Nephron progenitor cell (in vitro differentiated cells): ENCODE data around the gene C19orf81.

Source experiments
- DNase-seq: peaks from one replicate; pipeline ENCODE4 v3.0.0; 2021
- H3K27ac Mint-ChIP-seq: 2 replicates; pipeline ENCODE4 v1.8.0; 2021; ENCODE audit warnings: mild to moderate bottlenecking, moderate library complexity, mixed read lengths
- H3K27me3 Mint-ChIP-seq: 2 replicates; pipeline ENCODE4 v1.8.0; 2021; ENCODE audit warnings: mild to moderate bottlenecking, low read depth, mixed read lengths; ENCODE audit not compliant: poor library complexity
- H3K36me3 Mint-ChIP-seq: 2 replicates; pipeline ENCODE4 v1.8.0; 2021; ENCODE audit warnings: low read depth, mixed read lengths
- H3K4me1 Mint-ChIP-seq: 2 replicates; pipeline ENCODE4 v1.8.0; 2021; ENCODE audit warnings: mixed read lengths
- H3K4me3 Mint-ChIP-seq: 2 replicates; pipeline ENCODE4 v1.8.0; 2021; ENCODE audit warnings: mild to moderate bottlenecking, moderate library complexity, mixed read lengths
- H3K9me3 Mint-ChIP-seq: 2 replicates; pipeline ENCODE4 v1.8.0; 2021; ENCODE audit warnings: mild to moderate bottlenecking, moderate library complexity, mixed read lengths
- TF ChIP-seq, protein P1 (sequence below): fragments of 200-600 bp; sonication (generic); IDR thresholded peaks from 2 replicates; pipeline ENCODE4 v1.5.0; 2021; ENCODE audit warnings: antibody characterized with exemption

C19orf81 gene

DNA sequence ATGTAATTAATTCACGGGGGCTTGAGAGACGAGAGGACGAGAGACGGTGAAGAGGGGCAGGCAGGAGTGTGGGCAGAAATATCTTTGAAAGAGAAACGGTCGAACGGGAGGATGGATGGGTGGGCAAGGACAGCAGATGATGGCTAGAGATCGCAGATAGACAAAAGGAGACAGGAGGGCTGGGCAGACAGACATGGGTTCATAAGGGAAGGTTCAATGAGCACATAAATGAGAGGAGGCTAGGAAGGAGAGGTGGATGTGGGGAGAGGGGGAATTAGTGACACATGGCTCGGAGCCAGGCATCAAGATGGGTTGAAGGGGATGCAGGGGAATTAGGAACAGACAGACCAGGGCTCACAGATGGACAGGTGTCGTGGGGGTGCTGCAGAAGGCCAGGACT lies 10.6 kb upstream of the C19orf81 start:
- Mint-ChIP-seq H3K27me3 (peaks cover 42% of the 10 kb centered on the region), H3K9me3 (peaks cover 24% of the 10 kb centered on the region), H3K36me3 (no peaks in the 10 kb centered on the region)

DNA sequence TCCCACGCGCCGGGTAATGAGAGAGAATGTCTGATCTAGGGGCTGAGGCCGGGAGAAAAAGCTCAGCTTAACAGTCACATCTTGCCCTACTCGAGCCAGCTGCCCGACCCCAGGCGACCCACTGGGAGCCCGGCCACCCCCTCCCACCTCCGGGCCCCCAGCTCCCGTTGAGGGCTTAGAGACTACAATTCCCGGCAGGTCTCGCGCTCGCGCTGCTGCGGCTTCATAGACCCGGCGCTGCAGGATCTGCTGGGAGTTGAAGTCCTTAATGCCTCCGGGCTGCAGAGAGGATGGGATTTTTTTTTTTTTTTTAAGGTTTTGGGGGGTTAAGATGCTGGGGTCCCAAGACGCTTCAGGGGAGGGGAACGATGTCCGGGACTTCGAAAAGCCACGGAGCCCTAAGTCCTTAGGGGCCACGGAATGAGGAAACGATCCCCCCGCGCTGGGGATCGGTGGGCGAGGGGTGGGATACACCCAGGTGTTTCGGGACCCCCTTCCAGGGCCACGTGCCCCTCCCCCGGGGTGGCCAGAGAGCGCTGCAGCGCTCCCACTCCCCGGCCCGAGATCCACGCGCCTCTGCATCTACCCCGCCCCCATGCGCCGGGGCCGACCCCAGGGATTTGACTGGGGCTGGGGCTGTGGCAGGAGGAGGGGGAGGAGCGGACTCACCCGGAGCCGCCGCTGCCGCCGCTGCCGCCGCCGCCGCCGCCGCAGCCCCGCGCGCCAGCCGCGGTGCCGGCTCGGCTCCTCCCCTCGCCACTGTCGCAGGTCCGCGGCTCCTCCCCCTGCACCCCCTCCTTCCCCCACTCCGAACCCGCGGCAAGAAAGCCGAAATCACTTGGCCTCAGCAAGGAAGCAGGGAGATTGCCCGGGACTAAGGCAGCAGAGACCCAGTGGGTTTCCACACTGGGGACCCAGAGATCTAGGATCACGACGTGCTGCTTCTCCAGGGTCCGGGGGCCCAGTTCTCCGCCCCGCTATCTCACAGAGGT lies 9.8 kb upstream of the C19orf81 start, which contains the start of gene SYT3:
TSS of gene SYT3 (minus strand) at position 761 of the 992 bp plus-strand sequence. CDS start 2,470 bp downstream, outside the sequence.
- H3K9me3 Mint-ChIP-seq: peaks cover 17% of the 10 kb centered on the region
- TF ChIP-seq, protein P1, sequence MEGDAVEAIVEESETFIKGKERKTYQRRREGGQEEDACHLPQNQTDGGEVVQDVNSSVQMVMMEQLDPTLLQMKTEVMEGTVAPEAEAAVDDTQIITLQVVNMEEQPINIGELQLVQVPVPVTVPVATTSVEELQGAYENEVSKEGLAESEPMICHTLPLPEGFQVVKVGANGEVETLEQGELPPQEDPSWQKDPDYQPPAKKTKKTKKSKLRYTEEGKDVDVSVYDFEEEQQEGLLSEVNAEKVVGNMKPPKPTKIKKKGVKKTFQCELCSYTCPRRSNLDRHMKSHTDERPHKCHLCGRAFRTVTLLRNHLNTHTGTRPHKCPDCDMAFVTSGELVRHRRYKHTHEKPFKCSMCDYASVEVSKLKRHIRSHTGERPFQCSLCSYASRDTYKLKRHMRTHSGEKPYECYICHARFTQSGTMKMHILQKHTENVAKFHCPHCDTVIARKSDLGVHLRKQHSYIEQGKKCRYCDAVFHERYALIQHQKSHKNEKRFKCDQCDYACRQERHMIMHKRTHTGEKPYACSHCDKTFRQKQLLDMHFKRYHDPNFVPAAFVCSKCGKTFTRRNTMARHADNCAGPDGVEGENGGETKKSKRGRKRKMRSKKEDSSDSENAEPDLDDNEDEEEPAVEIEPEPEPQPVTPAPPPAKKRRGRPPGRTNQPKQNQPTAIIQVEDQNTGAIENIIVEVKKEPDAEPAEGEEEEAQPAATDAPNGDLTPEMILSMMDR: no peak
- DNase-seq: peak; percentile 79
- H3K36me3 Mint-ChIP-seq: no peaks in the 10 kb centered on the region
- no peak within 1 kb of the TSS for H3K27ac Mint-ChIP-seq
- H3K4me1 Mint-ChIP-seq: peaks cover 7% of the 10 kb centered on the region
- peak within 1 kb of the TSS; percentile 91 for H3K4me3 Mint-ChIP-seq
- H3K27me3 Mint-ChIP-seq: peaks cover 42% of the 10 kb centered on the region

More for the DNA sequence above, 10.6 kb upstream of the C19orf81 start:
- no peak for DNase-seq
- Mint-ChIP-seq H3K4me1 (peaks cover 7% of the 10 kb centered on the region), H3K4me3 (peak overlapping the region; percentile 67), H3K27ac (no peak overlapping the region)
- TF ChIP-seq, protein P1: no peak

DNA sequence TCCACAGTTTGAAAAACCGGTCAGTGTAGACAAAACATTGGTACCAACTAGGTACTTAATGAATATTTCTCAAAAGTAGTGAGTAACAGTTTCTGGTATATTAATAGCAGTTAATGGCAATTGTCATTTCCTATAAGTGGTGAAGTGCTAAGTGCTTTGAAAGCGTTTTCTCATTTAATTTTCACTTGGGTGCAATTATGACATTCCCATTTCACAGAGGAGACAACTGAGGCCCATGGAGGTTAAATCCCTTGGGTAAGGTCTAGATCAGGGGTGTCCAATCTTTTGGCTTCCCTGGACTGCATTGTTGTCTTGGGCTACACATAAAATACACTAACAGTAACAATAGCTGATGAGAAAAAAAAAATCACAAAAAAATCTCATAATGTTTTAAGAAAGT lies 8.9 kb upstream of the C19orf81 start:
- Mint-ChIP-seq H3K27ac (no peak overlapping the region), H3K4me1 (peaks cover 7% of the 10 kb centered on the region), H3K9me3 (peaks cover 7% of the 10 kb centered on the region), H3K27me3 (peaks cover 37% of the 10 kb centered on the region), H3K4me3 (peak overlapping the region; percentile 56), H3K36me3 (no peaks in the 10 kb centered on the region)
- DNase-seq: no peak
- TF ChIP-seq, protein P1: no peak

DNA sequence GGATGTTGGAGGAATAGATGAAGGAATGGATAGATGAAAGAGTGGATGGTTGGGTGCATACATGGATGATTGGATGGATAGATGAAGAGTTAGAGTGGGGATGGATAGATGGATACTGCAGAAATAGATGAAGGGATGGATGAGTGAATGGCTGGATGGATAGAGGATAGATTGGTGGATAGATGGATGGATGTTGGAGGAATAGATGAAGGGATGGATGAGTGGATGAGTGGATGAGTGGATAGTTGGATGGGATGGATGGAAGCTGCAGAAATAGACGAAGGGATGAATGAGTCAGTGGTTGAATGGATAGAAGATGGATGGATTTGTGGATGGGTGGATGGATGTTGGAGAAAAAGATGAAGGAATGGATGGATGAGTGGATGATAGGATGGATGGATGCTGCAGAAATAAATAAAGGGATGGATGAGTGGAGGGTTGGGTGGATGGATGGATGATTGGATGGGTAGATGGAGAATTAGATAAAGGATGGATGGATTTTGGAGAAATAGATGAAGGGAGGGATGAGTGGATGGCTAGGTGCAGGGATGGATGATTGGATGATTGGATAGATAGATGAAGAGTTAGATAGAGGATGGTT lies 4.8 kb upstream of the C19orf81 start:
- H3K36me3 Mint-ChIP-seq: no peaks in the 10 kb centered on the region
- no peaks in the 10 kb centered on the region for H3K9me3 Mint-ChIP-seq
- no peak overlapping the region for H3K4me3 Mint-ChIP-seq
- no peak overlapping the region for H3K27ac Mint-ChIP-seq
- DNase-seq: no peak
- peaks cover 9% of the 10 kb centered on the region for H3K27me3 Mint-ChIP-seq
- TF ChIP-seq, protein P1: no peak
- peaks cover 5% of the 10 kb centered on the region for H3K4me1 Mint-ChIP-seq

DNA sequence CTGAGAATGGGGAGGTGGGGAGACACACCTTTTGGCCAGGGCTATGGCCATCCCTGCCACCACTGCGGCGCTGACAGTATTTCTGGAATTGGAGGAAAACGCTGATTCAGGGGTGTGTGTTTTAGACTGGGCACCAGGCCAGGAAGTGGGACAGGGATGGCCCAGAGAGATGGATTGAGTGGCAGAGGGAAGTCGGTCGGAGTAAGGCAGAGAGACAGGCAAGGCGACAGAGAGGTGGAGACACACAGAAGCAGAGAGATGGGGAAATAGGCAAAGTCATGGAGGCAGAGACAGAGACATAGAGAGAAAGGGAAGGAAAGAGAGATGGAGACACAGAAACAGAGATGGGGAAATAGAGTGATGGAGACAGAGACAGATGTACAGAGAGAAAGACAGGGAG lies 4.1 kb upstream of the C19orf81 start:
- TF ChIP-seq, protein P1: no peak
- DNase-seq: no peak
- Mint-ChIP-seq H3K4me3 (no peak overlapping the region), H3K27me3 (peaks cover 9% of the 10 kb centered on the region), H3K4me1 (peaks cover 11% of the 10 kb centered on the region), H3K27ac (no peak overlapping the region), H3K36me3 (no peaks in the 10 kb centered on the region), H3K9me3 (no peaks in the 10 kb centered on the region)
